ENCODE measurements around the gene HIVEP3. TPM values are rescaled to one million over a fixed set of nuclear protein-coding genes. Genes with fewer than 3 reads are reported as not detected.

Gene HIVEP3
- total RNA-seq = 1 to 10 TPM; 3.0 to 6.7 TPM
- 1 to 10 TPM; 8.9 to 9.4 TPM for polyA plus RNA-seq (ENCODE audit: insufficient read length in 2 of 2)
- long read RNA-seq, donor 1, partial matches to known transcripts = 0 of 1 reads
- long read RNA-seq, donor 1, other reads (novel, unspliced or antisense) = 0 of 1 reads
- long read RNA-seq, donor 2 = 0 reads
- long read RNA-seq, donor 3 = 0 reads
- long read RNA-seq, donor 4, partial matches to known transcripts = 0 of 2 reads
- long read RNA-seq, donor 4, other reads (novel, unspliced or antisense) = 0 of 2 reads

- Histone ChIP-seq H3K36me3 (ENCODE audit: control insufficient read depth, insufficient read depth, low read length) (no peaks in the 10 kb centered on the region), H3K27me3 (ENCODE audit: control insufficient read depth, insufficient read depth, low read length) (peaks cover 2% of the 10 kb centered on the region), H3K4me3 (ENCODE audit: low read depth, low read length) (peak within 1 kb of the TSS; percentile 51), H3K27ac (ENCODE audit: low read depth, low read length) (peak within 1 kb of the TSS; percentile 53), H3K9me3 (ENCODE audit: control insufficient read depth, insufficient read depth, low read length) (no peaks in the 10 kb centered on the region), H3K4me1 (ENCODE audit: control insufficient read depth, insufficient read depth, low read length) (peaks cover 33% of the 10 kb centered on the region)
- 0% methylated on average over 4 of the region's 15 CpGs for WGBS (ENCODE audit: insufficient coverage)
- peak; percentile 32 to 94 (median 64) for DNase-seq (ENCODE audit: low read depth in 4 of 6, low spot score in 6 of 6)
These were observed at the start of gene HIVEP3 for GRCh38 chr1:41918450-41919043. Gene HIVEP3 (minus strand): TSS chr1:41918922.

GRCh38 chr1:41964400-41964799 is 45.7 kb upstream of the HIVEP3 start:
- Histone ChIP-seq H3K9me3 (ENCODE audit: control insufficient read depth, insufficient read depth, low read length) (peaks cover 1% of the 10 kb centered on the region), H3K27ac (ENCODE audit: low read depth, low read length) (no peak overlapping the region), H3K36me3 (ENCODE audit: control insufficient read depth, insufficient read depth, low read length) (no peaks in the 10 kb centered on the region), H3K27me3 (ENCODE audit: control insufficient read depth, insufficient read depth, low read length) (no peaks in the 10 kb centered on the region), H3K4me1 (ENCODE audit: control insufficient read depth, insufficient read depth, low read length) (no peaks in the 10 kb centered on the region), H3K4me3 (ENCODE audit: low read depth, low read length) (no peak overlapping the region)
- WGBS (ENCODE audit: insufficient coverage) = 78% methylated on average over 3 of the region's 3 CpGs
- no peak for DNase-seq (ENCODE audit: low read depth in 4 of 6, low spot score in 6 of 6)

DNA sequence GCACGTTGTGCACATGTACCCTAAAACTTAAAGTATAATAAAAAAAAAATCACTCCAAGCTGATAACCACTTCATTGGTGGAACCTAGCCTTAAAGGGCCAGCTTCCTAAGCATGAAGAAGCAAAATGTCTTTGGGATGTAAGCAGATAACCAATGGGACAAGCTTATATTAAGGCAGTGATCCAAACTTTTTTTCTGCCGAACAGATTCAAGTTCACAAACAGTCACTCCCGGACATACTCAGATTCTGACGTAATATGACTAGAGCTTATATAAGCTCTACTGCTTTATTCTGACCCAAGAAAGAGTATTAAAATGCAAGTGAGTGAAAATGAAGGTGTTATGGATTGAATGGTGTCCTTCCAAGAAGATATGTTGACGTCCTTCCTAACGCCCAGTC is 44.9 kb upstream of the HIVEP3 start:
- H3K36me3 ChIP-seq (ENCODE audit: control insufficient read depth, insufficient read depth, low read length) = no peaks in the 10 kb centered on the region
- WGBS (ENCODE audit: insufficient coverage) = 97% methylated on average over 2 of the region's 6 CpGs
- H3K27ac ChIP-seq (ENCODE audit: low read depth, low read length) = no peak overlapping the region
- DNase-seq (ENCODE audit: low read depth in 4 of 6, low spot score in 6 of 6) = no peak
- H3K4me3 ChIP-seq (ENCODE audit: low read depth, low read length) = no peak overlapping the region
- H3K4me1 ChIP-seq (ENCODE audit: control insufficient read depth, insufficient read depth, low read length) = no peaks in the 10 kb centered on the region
- no peaks in the 10 kb centered on the region for H3K27me3 ChIP-seq (ENCODE audit: control insufficient read depth, insufficient read depth, low read length)
- H3K9me3 ChIP-seq (ENCODE audit: control insufficient read depth, insufficient read depth, low read length) = peaks cover 1% of the 10 kb centered on the region

DNA sequence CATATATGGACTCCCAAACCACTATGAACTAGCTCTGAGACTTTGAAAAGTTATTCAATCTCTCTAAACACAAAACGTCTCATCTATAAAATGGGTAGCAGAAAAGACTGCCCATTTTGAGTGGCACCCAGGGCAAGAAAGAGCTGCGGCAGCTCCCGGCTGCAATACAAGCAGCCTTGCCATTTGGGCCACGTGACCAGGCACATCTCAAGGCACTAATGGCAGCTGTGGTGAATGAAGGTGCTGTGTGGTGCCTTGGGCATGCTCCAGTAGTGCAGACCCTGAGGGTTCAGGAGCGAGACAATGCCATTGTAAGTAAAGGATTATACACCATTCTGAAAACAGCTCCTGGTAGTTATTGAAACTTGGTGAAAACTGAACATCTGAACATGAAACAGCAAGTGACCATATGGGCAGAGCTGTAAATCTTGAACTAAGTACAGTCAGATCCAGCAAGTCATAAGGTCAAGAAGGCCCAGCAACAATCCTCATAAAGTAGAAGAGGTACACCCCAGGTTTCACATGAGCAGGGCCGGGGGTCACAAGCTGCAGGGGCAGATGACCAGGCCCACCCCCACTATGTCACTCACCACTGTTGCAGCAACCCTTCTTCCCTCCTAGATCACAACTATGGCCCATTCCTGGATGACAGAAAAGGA is 39.4 kb upstream of the HIVEP3 start:
- no peak for DNase-seq (ENCODE audit: low read depth in 4 of 6, low spot score in 6 of 6)
- H3K9me3 ChIP-seq (ENCODE audit: control insufficient read depth, insufficient read depth, low read length) = no peaks in the 10 kb centered on the region
- no peak overlapping the region for H3K27ac ChIP-seq (ENCODE audit: low read depth, low read length)
- no peaks in the 10 kb centered on the region for H3K27me3 ChIP-seq (ENCODE audit: control insufficient read depth, insufficient read depth, low read length)
- no peaks in the 10 kb centered on the region for H3K36me3 ChIP-seq (ENCODE audit: control insufficient read depth, insufficient read depth, low read length)
- peaks cover 4% of the 10 kb centered on the region for H3K4me1 ChIP-seq (ENCODE audit: control insufficient read depth, insufficient read depth, low read length)
- no peak overlapping the region for H3K4me3 ChIP-seq (ENCODE audit: low read depth, low read length)
- WGBS (ENCODE audit: insufficient coverage) = 100% methylated on average over 4 of the region's 6 CpGs

- no peaks in the 10 kb centered on the region for H3K36me3 ChIP-seq (ENCODE audit: control insufficient read depth, insufficient read depth, low read length)
- H3K9me3 ChIP-seq (ENCODE audit: control insufficient read depth, insufficient read depth, low read length) = no peaks in the 10 kb centered on the region
- H3K27ac ChIP-seq (ENCODE audit: low read depth, low read length) = no peak overlapping the region
- peaks cover 4% of the 10 kb centered on the region for H3K4me1 ChIP-seq (ENCODE audit: control insufficient read depth, insufficient read depth, low read length)
- 100% methylated on average over 3 of the region's 3 CpGs for WGBS (ENCODE audit: insufficient coverage)
- no peaks in the 10 kb centered on the region for H3K27me3 ChIP-seq (ENCODE audit: control insufficient read depth, insufficient read depth, low read length)
- DNase-seq (ENCODE audit: low read depth in 4 of 6, low spot score in 6 of 6) = no peak
- no peak overlapping the region for H3K4me3 ChIP-seq (ENCODE audit: low read depth, low read length)
These were observed 38.8 kb upstream of the HIVEP3 start for GRCh38 chr1:41957568-41957967.

GRCh38 chr1:41955461-41956159 is 36.9 kb upstream of the HIVEP3 start:
- 29% methylated on average over 7 of the region's 9 CpGs for WGBS (ENCODE audit: insufficient coverage)
- H3K27ac ChIP-seq (ENCODE audit: low read depth, low read length) = no peak overlapping the region
- no peak overlapping the region for H3K4me3 ChIP-seq (ENCODE audit: low read depth, low read length)
- peaks cover 4% of the 10 kb centered on the region for H3K4me1 ChIP-seq (ENCODE audit: control insufficient read depth, insufficient read depth, low read length)
- DNase-seq (ENCODE audit: low read depth in 4 of 6, low spot score in 6 of 6) = peak in 2 of 6 donors; percentile 2 to 6
- no peaks in the 10 kb centered on the region for H3K27me3 ChIP-seq (ENCODE audit: control insufficient read depth, insufficient read depth, low read length)
- no peaks in the 10 kb centered on the region for H3K9me3 ChIP-seq (ENCODE audit: control insufficient read depth, insufficient read depth, low read length)
- no peaks in the 10 kb centered on the region for H3K36me3 ChIP-seq (ENCODE audit: control insufficient read depth, insufficient read depth, low read length)

DNA sequence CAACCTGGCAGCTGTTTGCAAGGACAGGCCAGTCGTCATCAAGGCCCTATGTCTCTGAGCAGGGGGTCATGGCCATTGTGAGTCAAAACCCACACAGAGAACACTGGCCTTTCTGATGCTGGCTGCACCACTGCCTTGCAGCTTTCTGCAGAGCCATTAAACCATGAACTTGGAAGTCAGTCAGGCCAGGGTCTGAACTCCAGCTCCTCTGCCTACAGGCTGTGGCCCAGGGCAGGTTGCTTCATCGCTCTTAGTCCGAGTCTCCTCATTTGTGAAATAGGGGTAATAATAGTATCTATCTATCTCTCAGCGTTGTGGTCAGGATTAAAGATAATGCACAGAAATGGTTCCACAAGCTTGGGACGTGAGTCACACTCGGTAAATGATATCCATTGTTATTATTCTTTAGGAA is 35.8 kb upstream of the HIVEP3 start:
- H3K4me3 ChIP-seq (ENCODE audit: low read depth, low read length) = no peak overlapping the region
- H3K4me1 ChIP-seq (ENCODE audit: control insufficient read depth, insufficient read depth, low read length) = peaks cover 4% of the 10 kb centered on the region
- DNase-seq (ENCODE audit: low read depth in 4 of 6, low spot score in 6 of 6) = no peak
- H3K27me3 ChIP-seq (ENCODE audit: control insufficient read depth, insufficient read depth, low read length) = no peaks in the 10 kb centered on the region
- no peak overlapping the region for H3K27ac ChIP-seq (ENCODE audit: low read depth, low read length)
- no peaks in the 10 kb centered on the region for H3K9me3 ChIP-seq (ENCODE audit: control insufficient read depth, insufficient read depth, low read length)
- WGBS (ENCODE audit: insufficient coverage) = 40% methylated on average over 1 of the region's 6 CpGs
- no peaks in the 10 kb centered on the region for H3K36me3 ChIP-seq (ENCODE audit: control insufficient read depth, insufficient read depth, low read length)

- H3K4me3 ChIP-seq (ENCODE audit: low read depth, low read length) = no peak overlapping the region
- peaks cover 4% of the 10 kb centered on the region for H3K4me1 ChIP-seq (ENCODE audit: control insufficient read depth, insufficient read depth, low read length)
- no CpG with 5 or more reads among the region's 1 CpG for WGBS (ENCODE audit: insufficient coverage)
- H3K27me3 ChIP-seq (ENCODE audit: control insufficient read depth, insufficient read depth, low read length) = no peaks in the 10 kb centered on the region
- no peaks in the 10 kb centered on the region for H3K36me3 ChIP-seq (ENCODE audit: control insufficient read depth, insufficient read depth, low read length)
- H3K27ac ChIP-seq (ENCODE audit: low read depth, low read length) = no peak overlapping the region
- no peak for DNase-seq (ENCODE audit: low read depth in 4 of 6, low spot score in 6 of 6)
- H3K9me3 ChIP-seq (ENCODE audit: control insufficient read depth, insufficient read depth, low read length) = no peaks in the 10 kb centered on the region
These were observed 34.6 kb upstream of the HIVEP3 start for GRCh38 chr1:41953291-41953690.

- H3K27me3 ChIP-seq (ENCODE audit: control insufficient read depth, insufficient read depth, low read length) = no peaks in the 10 kb centered on the region
- H3K9me3 ChIP-seq (ENCODE audit: control insufficient read depth, insufficient read depth, low read length) = no peaks in the 10 kb centered on the region
- DNase-seq (ENCODE audit: low read depth in 4 of 6, low spot score in 6 of 6) = no peak
- H3K4me3 ChIP-seq (ENCODE audit: low read depth, low read length) = no peak overlapping the region
- peaks cover 4% of the 10 kb centered on the region for H3K4me1 ChIP-seq (ENCODE audit: control insufficient read depth, insufficient read depth, low read length)
- no peak overlapping the region for H3K27ac ChIP-seq (ENCODE audit: low read depth, low read length)
- no peaks in the 10 kb centered on the region for H3K36me3 ChIP-seq (ENCODE audit: control insufficient read depth, insufficient read depth, low read length)
- 88% methylated on average over 1 of the region's 2 CpGs for WGBS (ENCODE audit: insufficient coverage)
These were observed 33.5 kb upstream of the HIVEP3 start for GRCh38 chr1:41952208-41952607.
